Erythroblast (primary cell): Measurements from ENCODE around the gene TMPRSS12.

Source experiments
- GATA1 ChIP-seq: IDR thresholded peaks from 2 replicates; pipeline ENCODE4 v1.6.1; 2011; ENCODE audit warnings: low read depth, mild to moderate bottlenecking, control low read depth, low read length, moderate library complexity
- POLR2A ChIP-seq: IDR thresholded peaks from 2 replicates; pipeline ENCODE4 v1.6.1; 2011; ENCODE audit warnings: mild to moderate bottlenecking, low read length

GRCh38 chr12:50916292-50916691 lies 73.6 kb downstream of the TMPRSS12 start:
- TF ChIP-seq POLR2A (no peak), GATA1 (no peak)
